Keratinocyte (primary cell): ENCODE measurements around the gene GARNL3. TPM values are rescaled to one million over a fixed set of nuclear protein-coding genes. Genes with fewer than 3 reads are reported as not detected.

Source experiments
- DNase-seq: peaks from one replicate; pipeline ENCODE4 v3.0.0-alpha.2; 2011; ENCODE audit warnings: low read depth, missing footprints, low spot score
- FAIRE-seq: peaks from 2 replicates; lab custom pipeline; 2011; peaks lifted over from hg19 to GRCh38; lab: Jason Lieb, UNC
- H2AFZ ChIP-seq: 2 replicates; pipeline ENCODE4 v1.6.0; 2012; ENCODE audit warnings: low read length, control low read depth, inconsistent platforms; ENCODE audit not compliant: control insufficient read depth
- H3K27ac ChIP-seq: 2 replicates; pipeline ENCODE4 v1.5.1; 2011; ENCODE audit warnings: low read length; ENCODE audit not compliant: control insufficient read depth, insufficient read depth
- H3K27me3 ChIP-seq: 3 replicates; pipeline ENCODE4 v1.6.0; 2011; ENCODE audit warnings: low read length; ENCODE audit not compliant: control insufficient read depth, insufficient read depth; ENCODE audit errors: extremely low read depth
- H3K36me3 ChIP-seq, 2 experiments: 2 replicates in 1 of 2; 3 replicates in 1 of 2; pipeline ENCODE4 v1.5.1; 2011; ENCODE audit warnings: low read length in 2 of 2, mild to moderate bottlenecking in 1 of 2; ENCODE audit not compliant: control insufficient read depth in 2 of 2, insufficient read depth in 2 of 2; ENCODE audit errors: extremely low read depth in 1 of 2
- H3K4me1 ChIP-seq: 3 replicates; pipeline ENCODE4 v1.5.1; 2011; ENCODE audit warnings: low read length; ENCODE audit not compliant: control insufficient read depth, insufficient read depth; ENCODE audit errors: extremely low read depth
- H3K4me2 ChIP-seq: 3 replicates; pipeline ENCODE4 v1.6.0; 2011; ENCODE audit warnings: low read depth, low read length; ENCODE audit not compliant: control insufficient read depth, insufficient read depth; ENCODE audit errors: extremely low read depth
- H3K4me3 ChIP-seq, 3 experiments: fragments of 200-600 bp in 1 of 3; sonication (generic) in 1 of 3; 2 replicates in 2 of 3; 3 replicates in 1 of 3; pipeline ENCODE4 v1.5.1; 2011 to 2016; ENCODE audit warnings: low read length in 3 of 3, mild to moderate bottlenecking in 3 of 3, control low read depth in 2 of 3, inconsistent platforms in 1 of 3, low read depth in 1 of 3, mixed read lengths in 1 of 3, mixed run types in 1 of 3, moderate library complexity in 1 of 3; ENCODE audit not compliant: control insufficient read depth in 2 of 3, insufficient read depth in 2 of 3; ENCODE audit errors: extremely low read depth in 1 of 3
- H3K79me2 ChIP-seq: 2 replicates; pipeline ENCODE4 v1.6.0; 2012; ENCODE audit warnings: low read length; ENCODE audit not compliant: control insufficient read depth, insufficient read depth
- H3K9ac ChIP-seq: 3 replicates; pipeline ENCODE4 v1.6.0; 2011; ENCODE audit warnings: low read length; ENCODE audit not compliant: control insufficient read depth, insufficient read depth; ENCODE audit errors: extremely low read depth
- H3K9me1 ChIP-seq: 3 replicates; pipeline ENCODE4 v1.6.0; 2011; ENCODE audit warnings: low read length; ENCODE audit not compliant: control insufficient read depth, insufficient read depth; ENCODE audit errors: extremely low read depth
- H3K9me3 ChIP-seq: 2 replicates; pipeline ENCODE4 v1.5.1; 2012; ENCODE audit warnings: low read depth, low read length; ENCODE audit not compliant: control insufficient read depth
- H4K20me1 ChIP-seq: 3 replicates; pipeline ENCODE4 v1.6.0; 2011; ENCODE audit warnings: low read length; ENCODE audit not compliant: control insufficient read depth, insufficient read depth; ENCODE audit errors: extremely low read depth
- EZH2 ChIP-seq: IDR thresholded peaks from one replicate; pipeline ENCODE4 v1.6.1; 2012; ENCODE audit warnings: inconsistent platforms, mild to moderate bottlenecking, low read length, moderate library complexity
- dilution Hi-C: fragments of 300-500 bp; cut with MboI; formaldehyde crosslinking; loops from one replicate; pipeline ENCODE4 v1.7.0; 2020; ENCODE audit warnings: low sequenced_read_pairs; ENCODE audit not compliant: extremely low pct_ligation_motif_present
- polyA plus RNA-seq, 5 experiments: library from polyadenylated mRNA; depleted of rRNA in 3 of 5; stranded (reverse) in 3 of 5; stranded (forward) in 1 of 5; unstranded in 1 of 5; fragments of >200 nt; gene quantifications; 1 replicate in 1 of 5; 2 replicates in 3 of 5; 3 replicates in 1 of 5; pipeline versions ENCODE4 v1.2.1 to v1.2.3, GENCODE V29; 2011 to 2012; ENCODE audit warnings: missing spikeins in 2 of 5, low read depth in 1 of 5, low replicate concordance in 1 of 5
- TF ChIP-seq, protein P1 (sequence below), 3 experiments: IDR thresholded peaks in 1 of 3; conservative IDR thresholded peaks in 1 of 3; optimal IDR thresholded peaks in 1 of 3; 2 replicates in 2 of 3; 3 replicates in 1 of 3; pipeline versions ENCODE3 to v1.5.1; 2011; ENCODE audit warnings: low read length in 3 of 3, mild to moderate bottlenecking in 3 of 3, moderate library complexity in 2 of 3, control low read depth in 1 of 3, inconsistent platforms in 1 of 3; ENCODE audit not compliant: insufficient read depth in 2 of 3; ENCODE audit errors: extremely low read depth in 1 of 3

Gene GARNL3
- polyA plus RNA-seq, 1 donor (not counting 4 experiments of a cell fraction or from before 2014, with no cell fraction given): 2.4 TPM

DNA sequence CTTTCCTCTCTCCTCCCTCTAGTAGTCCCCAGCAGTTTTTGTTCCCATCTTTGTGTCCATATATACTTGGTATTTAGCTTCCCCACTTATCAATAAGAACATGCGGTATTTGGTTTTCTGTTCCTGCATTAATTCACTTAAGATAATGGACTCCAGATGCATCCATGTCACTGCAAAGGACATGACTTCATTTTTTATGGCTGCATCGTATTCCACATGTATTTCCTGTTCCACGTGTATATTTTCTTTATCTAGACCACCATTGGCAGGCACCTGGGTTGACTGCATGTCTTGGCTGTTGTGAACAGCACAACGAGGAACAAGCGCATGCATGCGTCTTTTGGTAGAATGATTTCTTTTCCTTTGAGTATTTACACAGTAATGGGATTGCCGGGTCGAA, 165.8 kb downstream of the GARNL3 start:
- TF ChIP-seq, protein P1, sequence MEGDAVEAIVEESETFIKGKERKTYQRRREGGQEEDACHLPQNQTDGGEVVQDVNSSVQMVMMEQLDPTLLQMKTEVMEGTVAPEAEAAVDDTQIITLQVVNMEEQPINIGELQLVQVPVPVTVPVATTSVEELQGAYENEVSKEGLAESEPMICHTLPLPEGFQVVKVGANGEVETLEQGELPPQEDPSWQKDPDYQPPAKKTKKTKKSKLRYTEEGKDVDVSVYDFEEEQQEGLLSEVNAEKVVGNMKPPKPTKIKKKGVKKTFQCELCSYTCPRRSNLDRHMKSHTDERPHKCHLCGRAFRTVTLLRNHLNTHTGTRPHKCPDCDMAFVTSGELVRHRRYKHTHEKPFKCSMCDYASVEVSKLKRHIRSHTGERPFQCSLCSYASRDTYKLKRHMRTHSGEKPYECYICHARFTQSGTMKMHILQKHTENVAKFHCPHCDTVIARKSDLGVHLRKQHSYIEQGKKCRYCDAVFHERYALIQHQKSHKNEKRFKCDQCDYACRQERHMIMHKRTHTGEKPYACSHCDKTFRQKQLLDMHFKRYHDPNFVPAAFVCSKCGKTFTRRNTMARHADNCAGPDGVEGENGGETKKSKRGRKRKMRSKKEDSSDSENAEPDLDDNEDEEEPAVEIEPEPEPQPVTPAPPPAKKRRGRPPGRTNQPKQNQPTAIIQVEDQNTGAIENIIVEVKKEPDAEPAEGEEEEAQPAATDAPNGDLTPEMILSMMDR (optimal IDR thresholded peaks at IDR 0.05 in 1 of 3, IDR thresholded peaks at IDR 0.05 in 1 of 3, conservative IDR thresholded peaks at IDR 0.05 in 1 of 3; ENCODE audit: extremely low read depth in 1 of 3, insufficient read depth in 2 of 3, low read length in 3 of 3): no peak
- TF ChIP-seq EZH2: no peak
- H3K4me1 ChIP-seq: peaks cover 11% of the 10 kb centered on the region
- peaks cover 2% of the 10 kb centered on the region for H3K9me1 ChIP-seq
- DNase-seq: no peak
- peaks cover 3% of the 10 kb centered on the region for H4K20me1 ChIP-seq
- H3K27ac ChIP-seq: no peak overlapping the region
- H2AFZ ChIP-seq: no peak overlapping the region
- dilution Hi-C loops: no loop called here
- no peak overlapping the region for H3K9ac ChIP-seq
- peaks cover 30 to 36% of the 10 kb centered on the region in 2 experiments for H3K36me3 ChIP-seq
- no peak overlapping the region for H3K4me3 ChIP-seq
- no peak for FAIRE-seq
- no peaks in the 10 kb centered on the region for H3K9me3 ChIP-seq
- no peak overlapping the region for H3K4me2 ChIP-seq
- no peaks in the 10 kb centered on the region for H3K27me3 ChIP-seq
- peaks cover 42% of the 10 kb centered on the region for H3K79me2 ChIP-seq

DNA sequence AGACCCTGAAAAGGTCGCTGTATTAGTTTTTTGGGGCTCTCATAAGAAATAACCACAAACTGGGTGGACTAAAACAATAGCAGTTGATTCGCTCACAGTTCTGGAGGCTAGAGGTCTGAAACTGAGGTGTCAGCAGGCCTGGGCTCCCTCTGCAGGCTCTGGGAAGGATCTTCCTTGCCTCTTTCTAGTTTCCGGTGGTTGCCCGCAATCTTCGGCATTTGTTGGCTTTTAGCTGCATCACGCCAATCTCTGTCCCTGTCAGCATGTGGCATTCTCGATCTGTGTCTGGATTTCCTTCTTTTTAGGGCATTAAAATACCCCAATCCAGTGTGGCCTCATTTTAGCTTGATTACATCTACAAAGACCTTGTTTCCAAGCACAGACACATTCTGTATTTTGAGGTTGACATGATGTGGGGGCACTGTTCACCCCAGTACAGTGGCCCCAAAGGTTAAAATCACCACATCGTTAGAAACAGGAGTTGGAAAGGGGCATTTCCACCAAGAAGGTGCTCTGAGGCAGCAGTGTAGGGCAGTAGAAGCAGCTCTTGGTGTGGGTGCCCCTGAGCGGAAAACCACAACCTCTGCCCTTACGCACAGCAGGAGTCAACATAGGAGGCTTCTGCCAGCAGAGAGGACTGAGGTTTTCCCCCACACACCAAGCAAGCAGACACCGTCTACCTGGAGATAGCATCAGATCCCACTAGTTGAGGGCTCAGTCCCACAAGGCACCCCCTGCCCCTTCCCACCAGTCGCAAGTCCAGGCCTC, 173.1 kb downstream of the GARNL3 start:
- Histone ChIP-seq H3K27ac (no peak overlapping the region), H3K9me3 (no peaks in the 10 kb centered on the region), H3K36me3 (peaks cover 47 to 58% of the 10 kb centered on the region in 2 experiments), H2AFZ (no peak overlapping the region), H3K27me3 (no peaks in the 10 kb centered on the region), H3K79me2 (peaks cover 3% of the 10 kb centered on the region), H3K9ac (no peak overlapping the region), H3K9me1 (peaks cover 2% of the 10 kb centered on the region), H3K4me2 (no peak overlapping the region), H3K4me3 (no peak overlapping the region), H4K20me1 (peaks cover 3% of the 10 kb centered on the region), H3K4me1 (no peaks in the 10 kb centered on the region)
- TF ChIP-seq, protein P1 (optimal IDR thresholded peaks at IDR 0.05 in 1 of 3, IDR thresholded peaks at IDR 0.05 in 1 of 3, conservative IDR thresholded peaks at IDR 0.05 in 1 of 3; ENCODE audit: extremely low read depth in 1 of 3, insufficient read depth in 2 of 3, low read length in 3 of 3): peak in 1 of 3 experiments; percentile 23
- TF ChIP-seq EZH2: no peak
- dilution Hi-C loops: no loop called here
- DNase-seq (no peak), FAIRE-seq (no peak)
